Osteoblast (primary cell): ENCODE results near the gene CEP85. TPM values are rescaled to one million over a fixed set of nuclear protein-coding genes. Genes with fewer than 3 reads are reported as not detected.

ENCODE experiments used
- DNase-seq: peaks from one replicate; pipeline ENCODE4 v3.0.0; 2011; ENCODE audit warnings: low spot score, mixed read lengths; ENCODE audit not compliant: insufficient read length; ENCODE audit errors: missing footprints
- H2AFZ ChIP-seq: 2 replicates; pipeline ENCODE4 v1.6.0; 2011; ENCODE audit warnings: mild to moderate bottlenecking, low read length
- H3K27ac ChIP-seq: 2 replicates; pipeline ENCODE4 v1.5.1; 2011; ENCODE audit warnings: mild to moderate bottlenecking, low read depth, low read length, moderate library complexity
- H3K27me3 ChIP-seq: 2 replicates; pipeline ENCODE4 v1.6.0; 2012; ENCODE audit warnings: mild to moderate bottlenecking, control low read depth, inconsistent platforms, low read length, moderate library complexity; ENCODE audit not compliant: insufficient read depth
- H3K36me3 ChIP-seq: 2 replicates; pipeline ENCODE4 v1.5.1; 2011; ENCODE audit warnings: mild to moderate bottlenecking, low read length, control low read depth, moderate library complexity; ENCODE audit not compliant: insufficient read depth
- H3K4me1 ChIP-seq: 2 replicates; pipeline ENCODE4 v1.5.1; 2011; ENCODE audit warnings: mild to moderate bottlenecking, low read length, control low read depth, moderate library complexity; ENCODE audit not compliant: insufficient read depth
- H3K4me2 ChIP-seq: 2 replicates; pipeline ENCODE4 v1.6.0; 2011; ENCODE audit warnings: mild to moderate bottlenecking, low read length; ENCODE audit not compliant: insufficient read depth
- H3K4me3 ChIP-seq: fragments of 200-600 bp; sonication (generic); 3 replicates; pipeline ENCODE4 v1.5.1; 2012; ENCODE audit warnings: mild to moderate bottlenecking, low read length, inconsistent platforms; ENCODE audit not compliant: insufficient read depth
- H3K79me2 ChIP-seq: 2 replicates; pipeline ENCODE4 v1.6.0; 2012; ENCODE audit warnings: mild to moderate bottlenecking, low read length, control low read depth, inconsistent platforms; ENCODE audit not compliant: insufficient read depth
- H3K9me3 ChIP-seq: 2 replicates; pipeline ENCODE4 v1.5.1; 2011; ENCODE audit warnings: low read depth, low read length, control low read depth
- H4K20me1 ChIP-seq: 2 replicates; pipeline ENCODE4 v1.6.0; 2012; ENCODE audit warnings: mild to moderate bottlenecking, low read length, control low read depth; ENCODE audit not compliant: insufficient read depth
- total RNA-seq: library from RNA; depleted of rRNA; stranded (reverse); fragments of >200 nt; gene quantifications from 2 replicates; pipeline ENCODE4 v1.2.3, GENCODE V29; 2012
- TF ChIP-seq, protein P1 (sequence below): IDR thresholded peaks from 2 replicates; pipeline ENCODE4 v1.5.1; 2011; ENCODE audit warnings: mild to moderate bottlenecking, low read depth, low read length, moderate library complexity; ENCODE audit errors: extremely low read depth

The CEP85 gene
- total RNA-seq, 1 donor, result 8.0 TPM

DNA sequence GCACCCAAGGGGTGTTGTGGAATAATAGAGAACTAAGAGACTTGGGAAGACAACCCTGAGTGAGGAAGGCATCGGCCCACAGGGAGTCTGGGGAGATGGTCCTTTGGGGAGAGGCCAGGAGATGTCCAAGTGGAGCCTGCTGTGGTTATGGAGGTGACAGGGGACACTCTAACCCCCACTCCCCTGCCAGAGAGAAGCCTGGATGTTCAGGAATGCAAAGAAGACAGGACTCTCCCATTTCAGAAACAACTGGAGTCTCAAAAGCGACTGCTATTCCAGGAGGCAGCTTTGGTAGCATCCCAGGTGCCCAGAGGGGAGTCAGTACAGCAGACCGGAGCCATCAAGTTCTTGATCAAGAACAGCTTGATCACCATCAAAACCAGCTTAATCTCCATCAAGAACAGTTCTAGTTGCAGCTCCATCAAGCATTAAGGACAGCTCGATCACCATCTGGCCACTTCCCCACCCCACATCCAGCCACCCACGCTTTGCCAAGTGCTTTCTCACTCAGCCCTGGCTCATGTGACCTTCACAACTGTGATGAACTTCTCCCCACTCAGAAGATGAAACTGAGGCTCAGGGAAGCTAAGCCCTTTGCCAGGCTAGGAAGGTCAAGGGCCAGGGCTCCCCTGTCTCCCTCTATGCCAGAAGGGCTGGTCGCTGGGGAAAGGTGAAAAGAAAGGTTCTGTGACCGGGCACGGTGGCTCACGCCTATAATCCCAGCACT lies 84.5 kb downstream of the CEP85 start:
- no peak overlapping the region for H3K4me2 ChIP-seq
- H3K4me3 ChIP-seq, result no peak overlapping the region
- H3K9me3 ChIP-seq, result no peaks in the 10 kb centered on the region
- no peaks in the 10 kb centered on the region for H3K79me2 ChIP-seq
- no peaks in the 10 kb centered on the region for H4K20me1 ChIP-seq
- peaks cover 7% of the 10 kb centered on the region for H3K27me3 ChIP-seq
- no peaks in the 10 kb centered on the region for H3K36me3 ChIP-seq
- no peak overlapping the region for H3K27ac ChIP-seq
- DNase-seq, result peak; percentile 52
- TF ChIP-seq, protein P1, sequence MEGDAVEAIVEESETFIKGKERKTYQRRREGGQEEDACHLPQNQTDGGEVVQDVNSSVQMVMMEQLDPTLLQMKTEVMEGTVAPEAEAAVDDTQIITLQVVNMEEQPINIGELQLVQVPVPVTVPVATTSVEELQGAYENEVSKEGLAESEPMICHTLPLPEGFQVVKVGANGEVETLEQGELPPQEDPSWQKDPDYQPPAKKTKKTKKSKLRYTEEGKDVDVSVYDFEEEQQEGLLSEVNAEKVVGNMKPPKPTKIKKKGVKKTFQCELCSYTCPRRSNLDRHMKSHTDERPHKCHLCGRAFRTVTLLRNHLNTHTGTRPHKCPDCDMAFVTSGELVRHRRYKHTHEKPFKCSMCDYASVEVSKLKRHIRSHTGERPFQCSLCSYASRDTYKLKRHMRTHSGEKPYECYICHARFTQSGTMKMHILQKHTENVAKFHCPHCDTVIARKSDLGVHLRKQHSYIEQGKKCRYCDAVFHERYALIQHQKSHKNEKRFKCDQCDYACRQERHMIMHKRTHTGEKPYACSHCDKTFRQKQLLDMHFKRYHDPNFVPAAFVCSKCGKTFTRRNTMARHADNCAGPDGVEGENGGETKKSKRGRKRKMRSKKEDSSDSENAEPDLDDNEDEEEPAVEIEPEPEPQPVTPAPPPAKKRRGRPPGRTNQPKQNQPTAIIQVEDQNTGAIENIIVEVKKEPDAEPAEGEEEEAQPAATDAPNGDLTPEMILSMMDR, result no peak
- H3K4me1 ChIP-seq, result peaks cover 5% of the 10 kb centered on the region
- peak overlapping the region; percentile 3 for H2AFZ ChIP-seq

DNA sequence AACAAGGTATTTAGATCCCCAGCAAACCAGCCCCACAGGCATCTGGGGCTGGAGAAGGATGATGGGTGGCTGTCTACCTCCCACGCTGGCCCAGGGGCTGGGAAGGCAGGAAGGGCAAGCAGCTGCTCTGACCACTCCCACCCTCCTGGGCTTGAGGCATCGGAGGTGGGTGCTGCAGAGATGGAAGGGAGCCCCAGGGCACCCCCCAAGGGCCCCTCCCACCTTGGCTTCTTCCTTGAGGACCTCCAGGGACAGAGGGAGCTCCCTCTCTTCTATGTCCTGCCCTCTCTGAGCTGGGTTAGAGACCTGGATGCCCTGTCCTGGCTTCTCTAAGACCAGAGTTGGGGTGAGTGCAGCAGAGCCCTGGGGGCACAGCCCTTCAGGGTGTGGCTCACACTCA lies 86.9 kb downstream of the CEP85 start:
- Histone ChIP-seq H3K4me1 (peaks cover 5% of the 10 kb centered on the region), H3K4me3 (no peak overlapping the region), H3K4me2 (no peak overlapping the region), H2AFZ (peak overlapping the region; percentile 99), H3K27ac (no peak overlapping the region), H3K27me3 (no peaks in the 10 kb centered on the region), H3K79me2 (no peaks in the 10 kb centered on the region), H4K20me1 (no peaks in the 10 kb centered on the region), H3K9me3 (no peaks in the 10 kb centered on the region), H3K36me3 (no peaks in the 10 kb centered on the region)
- no peak for DNase-seq
- TF ChIP-seq, protein P1, result no peak

DNA sequence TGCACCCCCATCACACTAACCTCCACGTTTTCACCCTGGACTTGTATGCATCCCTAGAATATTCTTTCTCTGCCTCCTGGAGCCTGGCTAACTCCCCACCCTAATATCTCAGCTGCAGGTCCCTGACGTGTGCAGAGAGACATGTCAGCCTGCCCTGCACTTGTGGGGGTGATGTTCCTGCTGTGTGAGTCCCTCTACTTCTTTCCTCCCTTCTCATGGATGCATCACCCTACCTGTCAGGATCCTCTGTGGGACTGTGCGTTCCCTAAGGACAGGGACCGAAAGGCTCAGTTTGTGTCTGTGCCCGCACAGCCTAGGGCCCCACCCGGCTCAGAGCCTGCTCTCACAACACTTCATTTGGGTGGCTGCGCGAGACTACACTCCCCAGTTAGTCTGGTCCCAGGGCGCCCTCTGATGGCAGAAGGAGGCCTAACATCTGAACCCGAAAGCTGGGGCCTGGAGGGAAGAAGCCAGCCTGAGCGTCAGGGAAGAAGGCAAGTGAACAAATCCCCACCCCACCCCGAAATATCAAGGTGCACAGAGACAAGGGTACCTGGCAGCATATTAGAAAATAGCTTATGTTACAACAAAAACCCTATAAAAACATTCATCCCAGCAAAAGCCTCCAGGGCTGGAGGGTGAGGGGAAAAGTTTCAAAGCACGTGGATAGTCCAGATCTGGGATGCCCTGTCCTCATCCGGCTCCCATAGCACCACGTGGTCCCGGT lies 87.5 kb downstream of the CEP85 start:
- H4K20me1 ChIP-seq, result no peaks in the 10 kb centered on the region
- H3K36me3 ChIP-seq, result no peaks in the 10 kb centered on the region
- H3K4me2 ChIP-seq, result peak overlapping the region; percentile 78
- H3K4me3 ChIP-seq, result peak overlapping the region; percentile 46
- no peaks in the 10 kb centered on the region for H3K79me2 ChIP-seq
- no peaks in the 10 kb centered on the region for H3K27me3 ChIP-seq
- H3K9me3 ChIP-seq, result no peaks in the 10 kb centered on the region
- no peak overlapping the region for H3K27ac ChIP-seq
- TF ChIP-seq, protein P1, result peak; percentile 97
- H2AFZ ChIP-seq, result peak overlapping the region; percentile 99
- peaks cover 5% of the 10 kb centered on the region for H3K4me1 ChIP-seq
- peak; percentile 98 for DNase-seq

DNA sequence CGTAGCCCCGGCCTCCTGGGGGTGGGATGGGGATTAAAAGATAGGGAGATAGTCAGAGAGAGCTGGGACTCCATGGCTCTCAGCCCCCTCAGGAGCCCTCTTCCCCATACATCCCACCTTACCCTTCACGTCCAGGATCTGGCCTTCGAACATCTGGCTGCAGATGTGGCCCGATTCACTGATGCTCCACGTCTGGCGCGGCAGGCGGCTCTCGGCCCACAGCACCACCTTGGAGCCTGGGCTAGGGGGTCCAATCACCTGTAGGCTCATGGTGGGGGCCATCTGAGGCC lies 88.0 kb downstream of the CEP85 start:
- TF ChIP-seq, protein P1, result no peak
- Histone ChIP-seq H3K4me3 (no peak overlapping the region), H3K36me3 (no peaks in the 10 kb centered on the region), H3K27me3 (peaks cover 4% of the 10 kb centered on the region), H3K27ac (no peak overlapping the region), H2AFZ (peak overlapping the region; percentile 26), H4K20me1 (no peaks in the 10 kb centered on the region), H3K4me2 (no peak overlapping the region), H3K79me2 (no peaks in the 10 kb centered on the region), H3K4me1 (peaks cover 5% of the 10 kb centered on the region), H3K9me3 (no peaks in the 10 kb centered on the region)
- no peak for DNase-seq
